Measurements from ENCODE around the gene RPS25.
A peak's percentile ranks its signal among the peaks of the same experiment; 100 is the strongest.
"Not testable (repeated sequence)": the region's sequence is repeated elsewhere in the genome, so short reads cannot be mapped to it uniquely, and the experiment has no call there.

Gene RPS25

DNA sequence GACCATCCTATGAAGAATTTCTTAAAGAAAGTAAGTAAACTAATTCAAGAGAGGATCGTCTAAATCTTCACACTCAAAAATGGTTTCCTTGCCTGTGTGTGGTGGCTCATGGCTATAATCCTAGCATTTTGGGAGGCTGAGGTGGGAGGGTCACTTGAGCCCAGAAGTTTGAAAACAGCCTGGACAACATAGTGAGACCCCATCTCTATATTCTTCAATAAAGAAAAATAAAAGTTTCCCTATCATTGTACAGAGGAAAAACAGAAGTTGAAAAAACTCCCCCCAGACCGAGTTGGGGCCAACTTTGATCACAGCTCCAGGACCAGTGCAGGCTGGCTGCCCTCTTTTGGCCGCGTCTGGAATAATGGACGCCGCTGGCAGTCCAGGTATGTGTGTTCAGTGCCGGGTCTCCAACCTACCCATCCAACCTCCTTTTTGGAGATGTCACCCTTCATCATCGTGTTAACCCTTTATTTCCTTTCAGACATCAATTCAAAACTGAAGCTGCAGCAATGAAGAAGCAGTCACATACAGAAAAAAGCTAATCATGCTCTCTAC is 3.0 kb downstream of the RPS25 start:
- peak; percentile 40 for DNase-seq (ENCODE audit: low spot score)

DNA sequence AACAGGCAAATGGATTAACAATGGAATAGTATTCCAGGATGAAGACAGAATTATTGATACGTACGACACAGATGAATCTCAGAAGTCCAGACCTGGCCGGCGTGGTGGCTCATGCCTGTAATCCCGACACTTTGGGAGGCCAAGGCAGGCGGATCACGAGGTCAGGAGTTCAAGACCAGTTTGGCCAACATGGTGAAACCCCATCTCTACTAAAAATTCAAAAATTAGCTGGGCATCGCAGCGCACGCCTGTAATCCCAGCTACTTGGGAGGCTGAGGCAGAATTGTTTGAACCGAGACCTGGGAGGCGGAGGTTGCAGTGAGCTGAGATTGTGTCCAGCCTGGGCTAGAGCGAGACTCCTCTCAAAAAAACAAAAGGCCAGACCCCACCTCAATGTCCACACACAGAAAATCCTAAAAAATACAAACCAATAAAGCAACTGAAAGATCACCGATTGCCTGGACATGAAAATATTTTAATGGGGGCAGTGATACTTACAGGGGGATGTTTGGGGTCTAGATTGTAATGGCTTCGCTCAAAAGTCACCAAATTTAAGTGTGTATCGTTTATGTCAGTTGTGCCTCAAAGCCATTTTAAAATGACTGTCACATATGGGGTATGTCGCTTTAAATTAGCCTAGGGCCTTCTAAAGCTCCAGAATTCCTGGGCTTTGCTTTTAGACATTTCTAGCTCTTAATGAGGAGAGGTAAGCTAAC is 3.8 kb downstream of the RPS25 start:
- no peak for DNase-seq (ENCODE audit: low spot score)

DNA sequence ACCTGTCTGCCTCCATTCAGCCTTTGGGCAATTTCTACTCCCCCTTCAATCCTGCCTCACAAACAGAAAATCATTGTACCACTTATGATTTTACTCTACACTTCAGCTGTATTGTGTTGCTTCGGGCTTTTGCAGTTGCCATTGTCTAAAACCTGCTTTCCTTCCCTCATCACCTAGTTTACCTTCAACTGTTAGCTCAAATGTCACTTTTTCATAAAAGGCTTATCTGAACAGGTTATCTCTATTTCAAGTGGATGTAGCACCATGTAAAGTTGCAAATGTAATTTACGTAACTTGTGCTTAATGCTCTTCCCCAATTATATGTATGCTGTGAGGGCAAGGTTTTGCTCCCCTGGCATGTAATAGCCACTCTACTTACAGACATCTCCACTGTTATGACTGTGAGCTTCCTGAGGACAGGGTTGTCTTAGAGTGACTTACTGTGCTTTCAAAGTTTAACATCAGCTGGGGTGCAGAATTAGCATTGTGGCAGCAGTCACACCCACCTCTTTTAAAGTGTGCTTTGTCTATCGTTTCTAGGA is 5.4 kb downstream of the RPS25 start:
- no peak for DNase-seq (ENCODE audit: low spot score)

DNA sequence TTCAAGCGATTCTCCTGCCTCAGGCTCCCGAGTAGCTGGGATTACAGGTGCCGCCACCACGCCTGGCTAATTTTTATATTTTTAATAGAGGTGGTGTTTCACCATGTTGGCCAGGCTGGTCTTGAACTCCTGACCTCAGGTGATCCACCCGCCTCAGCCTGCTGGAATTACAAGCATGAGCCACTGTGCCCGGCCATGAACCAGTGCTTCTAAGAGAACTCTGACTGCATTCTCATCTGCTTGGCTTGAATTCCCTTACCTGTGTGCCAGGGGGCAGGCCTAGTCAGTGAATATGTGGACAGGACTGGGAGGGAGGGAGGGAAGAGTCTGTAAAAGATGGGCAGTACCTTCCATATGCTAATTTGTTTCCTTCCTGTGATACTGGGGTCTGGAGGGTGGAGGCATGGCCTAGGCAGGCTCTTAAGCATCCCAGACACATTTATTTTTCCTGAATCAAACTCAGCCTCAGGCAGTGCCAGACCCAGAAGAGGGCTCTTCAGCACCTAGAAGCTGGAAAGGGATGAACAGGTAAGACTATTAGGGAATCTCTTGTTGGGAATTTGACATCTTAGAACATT is 6.6 kb downstream of the RPS25 start:
- no peak for DNase-seq (ENCODE audit: low spot score)

DNA sequence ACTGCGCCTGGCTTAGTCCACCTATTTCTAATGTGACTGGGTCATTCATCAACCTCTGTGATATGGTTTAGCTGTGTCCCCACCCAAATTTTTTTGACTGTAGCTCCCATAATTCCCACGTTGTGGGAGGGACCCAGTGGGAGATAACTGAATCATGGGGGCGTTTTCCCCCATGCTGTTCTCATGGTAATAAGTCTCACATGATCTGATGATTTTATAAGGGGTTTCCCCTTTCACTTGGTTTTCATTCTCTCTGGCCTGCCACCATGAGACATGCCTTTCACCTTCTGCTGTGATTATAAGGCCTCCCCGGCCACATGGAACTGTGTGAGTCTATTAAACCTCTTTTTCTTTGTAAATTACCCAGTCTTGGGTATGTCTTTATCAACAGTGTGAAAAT is 11.5 kb downstream of the RPS25 start:
- no peak for DNase-seq (ENCODE audit: low spot score)

DNA sequence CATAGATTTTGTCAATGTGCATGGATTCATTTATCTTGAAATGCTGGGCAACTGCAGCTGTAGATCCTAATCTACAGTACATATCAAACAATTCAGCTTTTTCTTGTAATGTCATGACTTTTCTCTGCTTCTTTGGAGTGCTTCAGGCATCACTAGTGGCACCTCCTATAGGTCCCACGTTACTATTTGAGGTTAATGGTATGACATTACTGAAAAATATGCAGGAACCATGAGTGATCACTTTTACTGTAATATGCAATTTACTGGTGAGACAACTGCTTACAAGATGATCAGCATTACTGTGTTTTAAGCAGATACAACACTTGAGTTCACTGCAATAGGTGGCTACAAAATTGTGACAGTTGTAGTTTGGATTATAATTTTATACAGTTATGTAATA is 17.2 kb downstream of the RPS25 start:
- DNase-seq (ENCODE audit: low spot score), result no peak

DNA sequence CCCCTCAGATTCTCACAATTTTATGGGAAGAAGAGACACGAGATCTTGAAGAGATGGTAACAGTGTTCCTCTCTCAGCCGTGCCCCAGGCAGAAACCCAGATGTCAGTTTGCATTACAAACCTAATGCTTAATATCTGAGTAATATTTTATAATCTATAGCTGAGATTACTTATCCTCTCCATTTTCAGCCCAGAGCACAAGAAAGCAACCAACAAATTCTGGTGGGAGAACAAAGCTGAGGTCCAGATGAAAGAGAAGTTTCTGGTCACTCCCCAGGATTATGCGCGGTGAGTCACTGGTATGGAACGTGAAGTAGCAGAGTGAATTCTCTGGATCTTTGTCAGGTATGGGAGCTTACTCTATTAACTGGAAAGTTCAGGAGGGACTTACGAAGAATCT is 19.3 kb downstream of the RPS25 start:
- no peak for DNase-seq (ENCODE audit: low spot score)

DNA sequence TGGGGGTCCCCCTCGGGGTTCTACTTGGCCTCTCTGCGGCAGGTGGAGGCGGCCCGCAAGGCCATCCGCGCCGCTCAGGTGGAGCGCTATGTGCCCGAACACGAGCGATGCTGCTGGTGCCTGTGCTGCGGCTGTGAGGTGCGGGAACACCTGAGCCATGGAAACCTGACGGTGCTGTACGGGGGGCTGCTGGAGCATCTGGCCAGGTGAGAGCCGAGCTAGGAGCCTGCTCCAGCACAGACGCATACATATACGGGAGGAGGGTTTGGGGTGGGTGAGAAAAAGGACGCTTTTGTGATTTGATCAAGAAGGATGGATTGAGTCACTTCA is 19.8 kb downstream of the RPS25 start:
- no peak for DNase-seq (ENCODE audit: low spot score)

DNA sequence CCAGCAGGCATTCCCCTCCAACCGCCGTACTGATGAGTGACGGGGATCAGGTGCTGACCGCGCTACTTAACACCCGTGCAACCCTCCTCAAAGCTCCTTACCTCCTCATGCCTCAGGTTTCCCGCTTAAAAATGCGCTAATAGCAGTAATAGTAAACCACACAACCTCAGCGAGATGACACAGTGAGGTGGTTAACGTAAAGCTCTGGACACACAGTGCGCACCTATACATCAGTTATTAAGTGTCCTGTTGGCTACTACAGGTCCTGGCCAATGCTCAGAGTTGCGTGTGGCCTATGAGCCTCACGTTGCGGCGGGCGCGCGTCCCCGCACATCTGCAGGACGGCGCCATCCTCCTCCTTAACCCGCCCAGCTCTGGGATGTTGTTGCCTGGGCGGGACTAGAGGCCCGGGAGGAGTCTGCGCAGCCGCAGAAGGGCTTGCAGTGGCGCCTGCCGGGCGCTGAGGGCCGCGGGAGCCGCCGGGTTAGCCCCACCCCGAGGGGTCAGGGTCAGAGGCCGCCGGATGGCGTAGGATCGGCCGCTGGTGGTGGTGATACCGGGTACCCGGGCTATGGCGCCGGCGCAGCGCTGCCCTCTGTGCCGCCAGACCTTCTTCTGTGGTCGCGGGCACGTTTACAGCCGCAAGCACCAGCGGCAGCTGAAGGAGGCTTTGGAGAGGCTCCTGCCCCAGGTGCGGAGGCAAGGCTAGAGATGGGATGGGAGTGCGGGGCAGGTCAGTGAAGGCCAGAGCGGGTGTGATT is 20.3 kb downstream of the RPS25 start, which contains the start of gene CENATAC:
Gene CENATAC, plus strand, starts transcription at position 512 of the 761 bp plus-strand sequence. Its CDS starts 60 bp downstream, at position 572.
- peak; percentile 94 for DNase-seq (ENCODE audit: low spot score)

DNA sequence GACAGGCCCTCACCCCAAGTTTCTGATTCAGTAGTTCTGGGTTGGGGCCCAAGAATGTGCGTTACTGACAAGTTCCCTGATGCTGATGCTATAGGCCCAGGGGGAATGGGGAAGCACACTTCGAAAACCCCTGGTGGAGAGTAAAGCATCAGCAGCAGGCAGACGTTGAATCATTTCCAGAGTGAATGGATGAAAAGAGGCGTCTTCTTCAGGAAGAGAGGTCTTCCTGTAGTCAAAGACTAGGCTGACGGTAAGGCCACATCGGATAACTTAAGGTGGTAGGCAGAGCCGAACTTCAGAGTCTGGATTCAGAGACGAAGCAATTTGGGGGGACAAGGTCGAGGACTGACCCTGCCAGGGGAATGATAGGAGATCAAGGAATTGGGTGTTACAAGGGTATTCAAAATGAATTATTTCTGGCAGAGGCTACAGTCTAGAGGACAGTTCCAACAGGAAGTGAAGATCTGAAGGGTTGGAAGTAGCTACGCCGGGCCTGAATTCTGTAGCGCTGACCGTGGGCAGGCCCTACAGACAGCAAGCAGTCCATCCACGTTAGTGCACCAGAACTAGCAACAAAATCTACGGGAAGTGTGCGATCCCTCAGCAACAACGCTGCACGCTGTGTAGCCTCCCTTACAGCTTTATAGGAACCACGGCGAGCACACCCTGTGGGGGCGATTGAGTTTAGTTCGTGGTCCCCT is 21.1 kb downstream of the RPS25 start:
- DNase-seq (ENCODE audit: low spot score), result peak; percentile 42

DNA sequence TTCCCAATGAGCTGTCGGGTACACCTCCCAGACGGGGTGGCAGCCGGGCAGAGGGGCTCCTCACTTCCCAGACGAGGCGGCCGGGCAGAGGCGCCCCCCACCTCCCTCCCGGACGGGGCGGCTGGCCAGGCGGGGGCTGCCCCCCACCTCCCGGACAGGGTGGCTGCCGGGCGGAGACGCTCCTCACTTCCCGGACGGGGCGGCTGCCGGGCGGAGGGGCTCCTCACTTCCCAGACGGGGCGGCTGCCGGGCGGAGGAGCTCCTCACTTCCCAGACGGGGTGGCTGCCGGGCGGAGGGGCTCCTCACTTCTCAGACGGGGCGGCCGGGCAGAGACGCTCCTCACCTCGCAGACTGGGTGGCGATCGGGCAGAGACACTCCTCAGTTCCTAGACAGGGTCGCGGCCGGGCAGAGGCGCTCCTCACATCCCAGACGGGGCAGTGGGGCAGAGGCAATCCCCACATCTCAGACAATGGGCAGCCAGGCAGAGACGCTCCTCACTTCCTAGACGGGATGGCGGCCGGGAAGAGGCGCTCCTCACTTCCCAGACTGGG is 26.6 kb downstream of the RPS25 start:
- not testable (repeated sequence) for DNase-seq (ENCODE audit: low spot score)

DNA sequence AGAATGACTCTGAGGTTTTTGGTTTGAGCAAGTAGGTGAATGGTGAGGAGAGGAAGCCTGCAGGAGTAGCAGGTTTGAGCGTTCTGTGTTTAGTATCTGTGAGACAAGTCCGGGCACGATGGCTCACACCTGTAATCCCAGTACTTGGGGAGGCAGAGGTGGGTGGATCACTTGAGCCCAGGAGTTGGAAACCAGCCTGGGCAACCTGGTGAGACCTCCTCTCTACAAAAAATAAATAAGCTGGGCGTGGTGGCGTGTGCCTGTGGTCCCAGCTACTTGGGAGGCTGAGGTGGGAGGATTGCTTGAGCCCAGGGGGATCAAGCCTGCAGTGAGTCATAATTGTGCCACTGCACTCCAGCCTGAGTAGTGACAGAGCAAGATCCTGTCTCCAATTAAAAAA is 29.9 kb downstream of the RPS25 start:
- DNase-seq (ENCODE audit: low spot score), result no peak

DNA sequence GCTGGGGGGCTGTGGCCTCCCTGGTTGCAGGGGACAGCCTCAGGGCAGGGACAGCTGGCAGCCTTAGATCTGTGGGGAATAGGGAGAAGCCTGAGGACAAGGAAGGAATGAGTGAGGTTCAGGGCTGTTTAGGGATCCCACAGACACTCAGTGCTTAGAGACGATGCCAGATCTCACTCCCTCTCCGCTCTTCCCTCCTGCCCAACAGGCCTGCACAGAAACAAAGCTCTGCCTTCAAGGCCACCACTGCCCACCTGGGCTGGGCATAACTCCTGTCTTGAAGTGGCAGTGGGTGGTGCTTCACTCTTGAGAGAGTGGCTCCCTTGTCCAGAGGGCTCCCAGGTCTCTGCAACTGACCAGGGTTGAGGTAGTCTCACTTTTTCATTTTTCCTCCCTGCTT is 33.3 kb downstream of the RPS25 start:
- no peak for DNase-seq (ENCODE audit: low spot score)

DNA sequence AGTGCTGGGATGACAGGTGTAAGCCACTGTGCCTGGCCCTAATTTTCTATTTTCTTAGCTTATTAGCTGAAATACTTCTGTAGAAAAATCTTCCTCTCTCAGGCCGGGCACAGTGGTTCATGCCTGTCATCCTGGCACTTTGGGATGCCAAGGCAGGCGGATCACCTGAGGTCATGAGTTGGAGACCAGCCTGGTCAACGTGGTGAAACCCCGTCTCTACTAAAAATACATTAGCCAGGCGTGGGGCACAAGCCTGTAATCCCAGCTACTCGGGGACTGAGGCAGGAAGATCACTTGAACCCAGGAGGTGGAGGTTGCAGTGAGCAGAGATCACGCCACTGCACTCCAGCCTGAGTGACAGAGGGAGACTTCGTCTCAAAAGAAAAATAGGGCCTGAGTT is 33.8 kb downstream of the RPS25 start:
- DNase-seq (ENCODE audit: low spot score), result not testable (repeated sequence)

DNA sequence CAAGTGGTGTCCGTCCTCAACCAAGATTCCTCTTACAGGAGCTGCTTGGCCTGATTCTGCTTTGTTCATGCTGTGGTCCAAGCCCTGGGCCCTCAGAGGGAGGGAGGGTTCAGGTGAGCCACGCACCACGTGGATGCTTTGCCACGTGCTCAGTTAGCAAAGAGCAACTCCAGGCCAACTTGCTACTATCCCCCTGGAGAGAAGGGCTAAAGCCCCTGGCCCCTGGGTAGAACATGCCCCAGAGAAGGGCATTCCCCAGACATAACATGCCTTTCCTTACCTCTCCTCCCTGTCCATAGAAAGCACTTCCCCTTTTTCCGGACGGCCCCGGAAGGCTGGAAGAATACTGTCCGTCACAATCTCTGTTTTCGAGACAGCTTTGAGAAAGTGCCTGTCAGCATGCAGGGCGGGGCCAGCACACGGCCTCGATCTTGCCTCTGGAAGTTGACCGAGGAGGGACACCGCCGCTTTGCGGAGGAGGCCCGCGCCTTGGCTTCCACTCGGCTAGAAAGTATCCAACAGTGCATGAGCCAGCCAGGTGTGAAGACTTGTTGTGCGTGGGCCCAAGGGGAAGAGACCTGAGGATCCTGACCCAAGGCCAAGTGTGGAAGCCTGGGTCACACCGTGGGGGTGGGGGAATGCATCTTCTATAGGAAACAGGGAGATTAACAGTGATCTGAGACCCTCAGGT is 37.8 kb downstream of the RPS25 start:
- no peak for DNase-seq (ENCODE audit: low spot score)

DNA sequence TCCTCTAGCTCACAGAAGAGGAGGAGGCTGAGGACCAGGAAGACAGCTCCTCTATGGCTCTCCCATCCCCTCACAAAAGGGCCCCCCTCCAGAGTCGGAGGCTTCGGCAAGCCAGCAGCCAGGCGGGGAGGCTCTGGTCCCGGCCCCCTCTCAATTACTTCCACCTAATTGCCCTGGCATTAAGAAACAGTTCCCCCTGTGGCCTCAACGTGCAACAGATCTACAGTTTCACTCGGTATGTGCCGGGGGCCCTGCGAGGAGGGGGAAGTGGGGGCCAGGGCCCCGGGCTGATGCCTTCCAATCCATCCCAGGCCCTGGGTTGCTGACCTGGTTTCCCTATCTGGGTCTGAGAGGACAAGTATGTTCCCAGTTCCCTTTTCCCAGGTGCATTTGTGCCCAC is 38.7 kb downstream of the RPS25 start:
- DNase-seq (ENCODE audit: low spot score), result no peak

DNA sequence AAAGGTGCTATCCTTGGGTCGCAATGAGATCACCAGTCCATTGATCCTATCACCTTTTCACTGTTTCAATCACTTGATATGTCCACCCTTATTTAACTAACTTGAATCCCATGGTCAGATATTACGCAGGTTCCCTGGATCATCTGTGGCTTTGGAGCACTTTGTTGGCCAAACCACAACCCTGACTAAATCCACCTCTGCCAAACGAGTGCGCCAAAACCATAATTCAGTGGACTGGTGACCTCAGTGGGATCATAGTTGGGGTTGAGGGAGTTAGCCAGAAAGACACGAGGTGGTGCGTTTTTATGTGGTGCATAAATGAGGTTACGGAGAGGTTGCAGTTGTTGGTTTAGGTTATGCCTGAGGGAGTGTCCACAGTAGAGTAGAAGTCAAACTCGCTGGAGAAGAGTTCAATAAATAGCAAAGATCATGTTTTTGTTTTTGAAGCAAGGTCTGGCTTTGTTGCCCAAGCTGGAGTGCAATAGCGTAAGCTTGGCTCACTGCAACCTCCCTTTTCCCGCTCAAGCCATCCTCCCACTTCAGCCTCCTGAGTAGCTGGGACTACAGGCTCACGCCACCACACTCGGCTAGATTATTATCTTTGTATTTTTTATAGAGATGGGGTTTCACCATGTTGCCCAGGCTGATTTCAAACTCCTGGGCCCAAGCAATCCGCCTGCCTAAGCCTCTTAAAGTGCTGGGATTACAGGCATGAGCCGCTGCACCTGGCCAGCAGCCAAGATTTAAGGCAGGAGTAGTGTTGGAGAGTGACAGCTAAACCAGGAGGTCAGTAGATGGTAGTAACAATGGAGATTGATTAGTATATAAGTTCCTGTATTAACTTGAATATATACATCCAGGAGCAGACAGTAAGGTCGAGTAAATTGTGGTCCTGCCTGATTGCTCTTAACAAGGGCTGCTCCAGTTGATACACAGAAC is 42.1 kb downstream of the RPS25 start:
- DNase-seq (ENCODE audit: low spot score), result no peak

DNA sequence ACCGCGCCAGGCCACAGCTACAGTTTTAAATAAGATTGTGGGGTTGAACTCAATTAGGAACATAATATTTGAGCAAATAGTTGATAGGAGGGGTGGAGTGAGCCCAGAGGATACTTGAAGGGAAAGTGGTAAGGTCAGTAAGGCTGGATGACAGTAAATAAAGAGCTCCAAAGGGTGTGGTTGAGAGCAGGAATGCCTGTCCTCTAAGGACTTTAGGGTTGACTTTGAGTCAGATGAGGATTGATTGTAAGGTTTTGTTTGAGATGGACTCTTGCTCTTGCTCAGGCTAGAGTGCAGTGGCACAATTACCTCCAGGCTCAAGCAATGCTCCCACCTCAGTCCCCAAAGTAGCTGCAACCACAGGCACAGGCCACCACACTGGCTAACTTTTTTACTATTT is 44.2 kb downstream of the RPS25 start:
- no peak for DNase-seq (ENCODE audit: low spot score)

DNA sequence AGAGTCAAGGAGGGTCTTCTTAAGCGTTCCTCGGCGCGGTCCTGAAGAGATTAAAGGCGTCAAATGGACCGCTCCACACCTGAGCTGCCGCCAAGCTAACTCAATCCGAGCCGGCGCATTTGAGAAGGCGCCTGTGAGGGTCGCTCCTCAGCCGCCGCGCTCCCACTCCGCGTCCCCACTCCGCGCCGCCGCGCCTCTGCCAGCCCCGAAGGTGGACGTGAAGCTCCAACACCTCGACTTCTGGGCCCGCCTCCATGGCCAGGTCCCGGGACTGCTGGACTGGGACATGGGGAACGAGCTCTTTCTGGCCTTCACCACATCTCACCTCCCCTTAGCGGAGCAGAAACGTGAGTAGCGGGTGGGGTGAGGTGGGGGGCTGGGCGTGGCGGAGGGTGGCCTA is 46.5 kb downstream of the RPS25 start, which contains the start of gene FOXR1:
Gene FOXR1, plus strand, starts transcription at position 116 of the 400 bp plus-strand sequence. Its CDS starts 171 bp downstream, at position 287.
- DNase-seq (ENCODE audit: low spot score), result no peak

DNA sequence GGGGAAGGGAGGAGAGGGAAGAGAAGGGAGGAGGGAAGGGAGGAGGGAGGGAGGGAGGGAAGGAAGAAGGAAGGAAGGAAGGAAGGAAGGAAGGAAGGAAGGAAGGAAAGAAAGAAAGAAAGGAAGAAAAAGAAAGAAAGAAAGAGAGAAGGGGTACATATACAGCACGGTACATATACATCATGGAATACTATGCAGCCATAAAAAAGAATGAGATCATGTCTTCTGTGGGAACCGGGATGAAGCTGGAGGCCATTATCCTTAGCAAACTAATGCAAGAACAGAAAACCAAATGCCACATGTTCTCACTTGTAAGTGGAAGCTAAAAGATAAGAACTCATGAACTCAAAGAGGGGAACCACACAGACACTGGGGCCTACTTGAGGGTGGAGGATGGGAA is 48.6 kb downstream of the RPS25 start:
- not testable (repeated sequence) for DNase-seq (ENCODE audit: low spot score)

Data from cerebellar cortex (tissue), 1 donor.